Measurements from ENCODE around the gene HSP90AB1. TPM values are rescaled to one million over a fixed set of nuclear protein-coding genes. Genes with fewer than 3 reads are reported as not detected.
A peak's percentile ranks its signal among the peaks of the same experiment; 100 is the strongest.

Gene HSP90AB1
- total and polyA plus RNA-seq, 9 of the 15 experiments (the other 6 are each of a cell fraction or from before 2014, with no cell fraction given): 1,780 to 3,358 (median 2,262) TPM

GRCh38 chr6:44246663-44247337 is at the start of gene HSP90AB1 (continued):
- TF ChIP-seq ZKSCAN1 (IDR thresholded peaks at IDR 0.05; ENCODE audit: low read depth, low read length) (0 out of 2 replicates have a peak, but pooled peaks have one; percentile 61), NCOR1 (IDR thresholded peaks at IDR 0.05) (peak; percentile 75), ZNF318 (IDR thresholded peaks at IDR 0.05; ENCODE audit: borderline replicate concordance in 1 of 2, low read depth in 1 of 2) (peak in 1 of 2 experiments; percentile 76; a peak in 2 of 4 replicates), SMAD1 (IDR thresholded peaks at IDR 0.05; ENCODE audit: low read depth, low read length, partially characterized antibody) (peak; percentile 98), CBFA2T2 (conservative IDR thresholded peaks at IDR 0.05) (no peak), FOXJ2 (tag; IDR thresholded peaks at IDR 0.05) (peak; percentile 64; the same call in 1 of the 2 replicates), ZNF12 (CRISPR knock-in tag; IDR thresholded peaks at IDR 0.05) (no peak), CBFA2T3 (IDR thresholded peaks at IDR 0.05) (no peak), ZFP1 (CRISPR knock-in tag; IDR thresholded peaks at IDR 0.05) (no peak), YBX1 (IDR thresholded peaks at IDR 0.05) (no peak)
- TF ChIP-seq, protein P1, sequence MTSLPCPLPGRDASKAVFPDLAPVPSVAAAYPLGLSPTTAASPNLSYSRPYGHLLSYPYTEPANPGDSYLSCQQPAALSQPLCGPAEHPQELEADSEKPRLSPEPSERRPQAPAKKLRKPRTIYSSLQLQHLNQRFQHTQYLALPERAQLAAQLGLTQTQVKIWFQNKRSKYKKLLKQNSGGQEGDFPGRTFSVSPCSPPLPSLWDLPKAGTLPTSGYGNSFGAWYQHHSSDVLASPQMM (CRISPR knock-in tag; IDR thresholded peaks at IDR 0.05): no peak
- TF ChIP-seq, protein P2, sequence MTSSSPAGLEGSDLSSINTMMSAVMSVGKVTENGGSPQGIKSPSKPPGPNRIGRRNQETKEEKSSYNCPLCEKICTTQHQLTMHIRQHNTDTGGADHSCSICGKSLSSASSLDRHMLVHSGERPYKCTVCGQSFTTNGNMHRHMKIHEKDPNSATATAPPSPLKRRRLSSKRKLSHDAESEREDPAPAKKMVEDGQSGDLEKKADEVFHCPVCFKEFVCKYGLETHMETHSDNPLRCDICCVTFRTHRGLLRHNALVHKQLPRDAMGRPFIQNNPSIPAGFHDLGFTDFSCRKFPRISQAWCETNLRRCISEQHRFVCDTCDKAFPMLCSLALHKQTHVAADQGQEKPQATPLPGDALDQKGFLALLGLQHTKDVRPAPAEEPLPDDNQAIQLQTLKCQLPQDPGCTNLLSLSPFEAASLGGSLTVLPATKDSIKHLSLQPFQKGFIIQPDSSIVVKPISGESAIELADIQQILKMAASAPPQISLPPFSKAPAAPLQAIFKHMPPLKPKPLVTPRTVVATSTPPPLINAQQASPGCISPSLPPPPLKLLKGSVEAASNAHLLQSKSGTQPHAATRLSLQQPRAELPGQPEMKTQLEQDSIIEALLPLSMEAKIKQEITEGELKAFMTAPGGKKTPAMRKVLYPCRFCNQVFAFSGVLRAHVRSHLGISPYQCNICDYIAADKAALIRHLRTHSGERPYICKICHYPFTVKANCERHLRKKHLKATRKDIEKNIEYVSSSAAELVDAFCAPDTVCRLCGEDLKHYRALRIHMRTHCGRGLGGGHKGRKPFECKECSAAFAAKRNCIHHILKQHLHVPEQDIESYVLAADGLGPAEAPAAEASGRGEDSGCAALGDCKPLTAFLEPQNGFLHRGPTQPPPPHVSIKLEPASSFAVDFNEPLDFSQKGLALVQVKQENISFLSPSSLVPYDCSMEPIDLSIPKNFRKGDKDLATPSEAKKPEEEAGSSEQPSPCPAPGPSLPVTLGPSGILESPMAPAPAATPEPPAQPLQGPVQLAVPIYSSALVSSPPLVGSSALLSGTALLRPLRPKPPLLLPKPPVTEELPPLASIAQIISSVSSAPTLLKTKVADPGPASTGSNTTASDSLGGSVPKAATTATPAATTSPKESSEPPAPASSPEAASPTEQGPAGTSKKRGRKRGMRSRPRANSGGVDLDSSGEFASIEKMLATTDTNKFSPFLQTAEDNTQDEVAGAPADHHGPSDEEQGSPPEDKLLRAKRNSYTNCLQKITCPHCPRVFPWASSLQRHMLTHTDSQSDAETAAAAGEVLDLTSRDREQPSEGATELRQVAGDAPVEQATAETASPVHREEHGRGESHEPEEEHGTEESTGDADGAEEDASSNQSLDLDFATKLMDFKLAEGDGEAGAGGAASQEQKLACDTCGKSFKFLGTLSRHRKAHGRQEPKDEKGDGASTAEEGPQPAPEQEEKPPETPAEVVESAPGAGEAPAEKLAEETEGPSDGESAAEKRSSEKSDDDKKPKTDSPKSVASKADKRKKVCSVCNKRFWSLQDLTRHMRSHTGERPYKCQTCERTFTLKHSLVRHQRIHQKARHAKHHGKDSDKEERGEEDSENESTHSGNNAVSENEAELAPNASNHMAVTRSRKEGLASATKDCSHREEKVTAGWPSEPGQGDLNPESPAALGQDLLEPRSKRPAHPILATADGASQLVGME (CRISPR knock-in tag; IDR thresholded peaks at IDR 0.05): no peak

Data from K562 (cell line).